Neuron (in vitro differentiated cells): ENCODE results near the gene LIX1.

Experiments
- H2AFZ ChIP-seq: one replicate; pipeline ENCODE4 v1.6.1; 2013; ENCODE audit warnings: low read depth, mild to moderate bottlenecking, inconsistent platforms, low read length, moderate library complexity
- H3K27me3 ChIP-seq: one replicate; pipeline ENCODE4 v1.6.1; 2013; ENCODE audit warnings: low read length; ENCODE audit not compliant: insufficient read depth
- H3K36me3 ChIP-seq: one replicate; pipeline ENCODE4 v1.6.1; 2013; ENCODE audit warnings: low read length; ENCODE audit not compliant: insufficient read depth
- H3K4me1 ChIP-seq: one replicate; pipeline ENCODE4 v1.6.1; 2013; ENCODE audit warnings: low read length; ENCODE audit not compliant: insufficient read depth
- H3K4me3 ChIP-seq: 2 replicates; pipeline ENCODE4 v1.5.1; 2013; ENCODE audit warnings: mild to moderate bottlenecking, low read length, moderate library complexity
- H3K9me3 ChIP-seq: one replicate; pipeline ENCODE4 v1.6.1; 2013; ENCODE audit warnings: low read length

Gene LIX1

GRCh38 chr5:97111616-97112015 is 30.8 kb downstream of the LIX1 start:
- no peaks in the 10 kb centered on the region for H3K36me3 ChIP-seq

GRCh38 chr5:97111004-97111403 is 31.4 kb downstream of the LIX1 start:
- Histone ChIP-seq H2AFZ (no peak overlapping the region), H3K4me3 (no peak overlapping the region), H3K4me1 (peaks cover 14% of the 10 kb centered on the region), H3K9me3 (no peaks in the 10 kb centered on the region), H3K27me3 (no peaks in the 10 kb centered on the region), H3K36me3 (peaks cover 3% of the 10 kb centered on the region)

More at GRCh38 chr5:97111616-97112015, 30.8 kb downstream of the LIX1 start:
- H3K9me3 ChIP-seq, result no peaks in the 10 kb centered on the region
- peaks cover 21% of the 10 kb centered on the region for H3K4me1 ChIP-seq
- no peak overlapping the region for H3K4me3 ChIP-seq
- no peaks in the 10 kb centered on the region for H3K27me3 ChIP-seq
- no peak overlapping the region for H2AFZ ChIP-seq

GRCh38 chr5:97107318-97107717 is 35.1 kb downstream of the LIX1 start:
- Histone ChIP-seq H3K4me3 (no peak overlapping the region), H3K36me3 (peaks cover 16% of the 10 kb centered on the region), H3K27me3 (no peaks in the 10 kb centered on the region), H3K9me3 (no peaks in the 10 kb centered on the region), H2AFZ (no peak overlapping the region), H3K4me1 (peaks cover 9% of the 10 kb centered on the region)

GRCh38 chr5:97106216-97106581 is 36.2 kb downstream of the LIX1 start:
- Histone ChIP-seq H3K4me3 (no peak overlapping the region), H3K9me3 (no peaks in the 10 kb centered on the region), H2AFZ (no peak overlapping the region), H3K27me3 (no peaks in the 10 kb centered on the region), H3K36me3 (peaks cover 16% of the 10 kb centered on the region), H3K4me1 (no peaks in the 10 kb centered on the region)

GRCh38 chr5:97105501-97106215 is 36.8 kb downstream of the LIX1 start:
- Histone ChIP-seq H3K4me1 (no peaks in the 10 kb centered on the region), H3K4me3 (no peak overlapping the region), H3K27me3 (no peaks in the 10 kb centered on the region), H2AFZ (no peak overlapping the region), H3K36me3 (peaks cover 16% of the 10 kb centered on the region), H3K9me3 (no peaks in the 10 kb centered on the region)

- Histone ChIP-seq H3K9me3 (peaks cover 1% of the 10 kb centered on the region), H2AFZ (no peak overlapping the region), H3K36me3 (peaks cover 16% of the 10 kb centered on the region), H3K27me3 (no peaks in the 10 kb centered on the region), H3K4me3 (no peak overlapping the region), H3K4me1 (no peaks in the 10 kb centered on the region)
These were observed 40.4 kb downstream of the LIX1 start for GRCh38 chr5:97102010-97102470.

- Histone ChIP-seq H3K9me3 (peaks cover 1% of the 10 kb centered on the region), H3K36me3 (peaks cover 15% of the 10 kb centered on the region), H3K4me3 (no peak overlapping the region), H3K27me3 (no peaks in the 10 kb centered on the region), H3K4me1 (no peaks in the 10 kb centered on the region), H2AFZ (no peak overlapping the region)
These were observed 41.1 kb downstream of the LIX1 start for GRCh38 chr5:97101189-97101910.

GRCh38 chr5:97100476-97100875 is 41.9 kb downstream of the LIX1 start:
- Histone ChIP-seq H3K9me3 (peaks cover 1% of the 10 kb centered on the region), H3K4me1 (no peaks in the 10 kb centered on the region), H3K4me3 (no peak overlapping the region), H3K36me3 (peaks cover 15% of the 10 kb centered on the region), H2AFZ (no peak overlapping the region), H3K27me3 (no peaks in the 10 kb centered on the region)

GRCh38 chr5:97098922-97099321 is 43.5 kb downstream of the LIX1 start:
- Histone ChIP-seq H2AFZ (no peak overlapping the region), H3K4me3 (no peak overlapping the region), H3K9me3 (peaks cover 1% of the 10 kb centered on the region), H3K36me3 (peaks cover 18% of the 10 kb centered on the region), H3K27me3 (no peaks in the 10 kb centered on the region), H3K4me1 (no peaks in the 10 kb centered on the region)

GRCh38 chr5:97097326-97098230 is 44.8 kb downstream of the LIX1 start:
- H2AFZ ChIP-seq, result no peak overlapping the region

GRCh38 chr5:97096846-97097245 is 45.6 kb downstream of the LIX1 start:
- Histone ChIP-seq H3K4me3 (no peak overlapping the region), H3K4me1 (no peaks in the 10 kb centered on the region), H3K36me3 (peaks cover 17% of the 10 kb centered on the region), H3K9me3 (peaks cover 1% of the 10 kb centered on the region), H2AFZ (no peak overlapping the region), H3K27me3 (no peaks in the 10 kb centered on the region)

More at GRCh38 chr5:97097326-97098230, 44.8 kb downstream of the LIX1 start:
- H3K4me1 ChIP-seq, result no peaks in the 10 kb centered on the region
- peaks cover 17% of the 10 kb centered on the region for H3K36me3 ChIP-seq
- no peak overlapping the region for H3K4me3 ChIP-seq
- no peaks in the 10 kb centered on the region for H3K27me3 ChIP-seq
- H3K9me3 ChIP-seq, result peaks cover 1% of the 10 kb centered on the region

GRCh38 chr5:97096191-97096590 is 46.2 kb downstream of the LIX1 start:
- Histone ChIP-seq H3K27me3 (no peaks in the 10 kb centered on the region), H3K9me3 (peaks cover 1% of the 10 kb centered on the region), H3K4me3 (no peak overlapping the region), H3K36me3 (peaks cover 17% of the 10 kb centered on the region), H2AFZ (no peak overlapping the region), H3K4me1 (no peaks in the 10 kb centered on the region)

GRCh38 chr5:97095318-97095732 is 47.1 kb downstream of the LIX1 start:
- H2AFZ ChIP-seq, result no peak overlapping the region
- peaks cover 17% of the 10 kb centered on the region for H3K36me3 ChIP-seq
- no peak overlapping the region for H3K4me3 ChIP-seq
- H3K27me3 ChIP-seq, result no peaks in the 10 kb centered on the region
- no peaks in the 10 kb centered on the region for H3K4me1 ChIP-seq
- H3K9me3 ChIP-seq, result no peaks in the 10 kb centered on the region
